Activated naive CD4-positive, alpha-beta T cell (primary cell): Measurements from ENCODE around the gene TPSAB1.
"Not testable (repeated sequence)": the region's sequence is repeated elsewhere in the genome, so short reads cannot be mapped to it uniquely, and the experiment has no call there.

Experiments used
- DNase-seq, 4 experiments: peaks; one replicate each; lab custom pipeline; 2025; lab: John Stamatoyannopoulos, UW

TPSAB1 gene

DNA sequence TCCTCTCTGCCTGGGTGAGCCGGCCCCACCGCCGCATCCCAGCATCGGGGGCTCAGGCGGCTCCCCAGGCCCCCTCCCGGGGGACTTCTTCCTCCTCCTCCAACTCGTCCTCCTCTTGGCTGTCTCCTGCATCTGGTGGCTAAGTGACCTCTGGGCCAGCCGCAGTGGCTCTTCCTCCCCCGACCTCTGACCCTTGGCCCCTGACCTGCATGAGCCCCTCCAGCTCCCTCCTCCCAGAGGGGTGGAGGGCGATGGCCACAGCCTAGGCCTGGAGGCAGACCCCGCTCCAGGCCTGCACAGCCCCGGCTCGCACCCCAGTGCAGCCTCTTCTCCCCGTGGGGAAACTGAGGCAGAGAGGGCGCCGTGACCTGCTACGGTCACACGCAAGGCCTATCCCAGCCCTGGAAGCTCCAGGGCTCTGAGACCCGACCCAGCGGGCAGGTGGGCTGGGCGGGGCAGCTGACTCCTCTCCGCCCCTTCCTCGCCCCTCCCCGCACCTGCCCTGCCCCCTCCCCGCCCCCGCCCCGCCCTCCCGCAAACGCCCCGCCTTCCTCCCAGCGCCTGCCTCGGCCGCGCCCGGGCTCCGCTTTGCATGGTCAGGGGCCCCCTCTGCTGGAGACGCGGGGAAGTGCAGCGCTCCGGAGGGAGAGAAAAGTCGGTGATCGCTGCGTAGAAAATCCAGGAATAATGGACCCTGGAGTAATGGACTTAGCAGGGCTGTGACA is 8.7 kb downstream of the TPSAB1 start:
- DNase-seq, result not testable (repeated sequence)

GRCh38 chr16:1253701-1254364 is 13.3 kb downstream of the TPSAB1 start:
- not testable (repeated sequence) for DNase-seq

DNA sequence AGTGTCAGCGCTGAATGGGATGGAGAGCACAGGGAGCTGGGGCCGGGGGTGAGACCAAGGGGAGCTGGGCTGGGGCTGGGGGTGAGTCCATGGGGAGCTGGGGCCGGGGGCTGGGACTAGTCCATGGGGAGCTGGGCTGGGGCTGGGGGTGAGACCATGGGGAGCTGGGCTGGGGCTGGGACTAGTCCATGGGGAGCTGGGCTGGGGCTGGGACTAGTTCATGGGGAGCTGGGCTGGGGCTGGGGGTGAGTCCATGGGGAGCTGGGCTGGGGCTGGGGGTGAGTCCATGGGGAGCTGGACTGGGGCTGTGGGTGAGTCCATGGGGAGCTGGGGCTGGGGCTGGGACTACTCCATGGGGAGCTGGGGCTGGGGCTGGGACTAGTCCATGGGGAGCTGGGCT is 14.3 kb downstream of the TPSAB1 start:
- DNase-seq, result not testable (repeated sequence)

DNA sequence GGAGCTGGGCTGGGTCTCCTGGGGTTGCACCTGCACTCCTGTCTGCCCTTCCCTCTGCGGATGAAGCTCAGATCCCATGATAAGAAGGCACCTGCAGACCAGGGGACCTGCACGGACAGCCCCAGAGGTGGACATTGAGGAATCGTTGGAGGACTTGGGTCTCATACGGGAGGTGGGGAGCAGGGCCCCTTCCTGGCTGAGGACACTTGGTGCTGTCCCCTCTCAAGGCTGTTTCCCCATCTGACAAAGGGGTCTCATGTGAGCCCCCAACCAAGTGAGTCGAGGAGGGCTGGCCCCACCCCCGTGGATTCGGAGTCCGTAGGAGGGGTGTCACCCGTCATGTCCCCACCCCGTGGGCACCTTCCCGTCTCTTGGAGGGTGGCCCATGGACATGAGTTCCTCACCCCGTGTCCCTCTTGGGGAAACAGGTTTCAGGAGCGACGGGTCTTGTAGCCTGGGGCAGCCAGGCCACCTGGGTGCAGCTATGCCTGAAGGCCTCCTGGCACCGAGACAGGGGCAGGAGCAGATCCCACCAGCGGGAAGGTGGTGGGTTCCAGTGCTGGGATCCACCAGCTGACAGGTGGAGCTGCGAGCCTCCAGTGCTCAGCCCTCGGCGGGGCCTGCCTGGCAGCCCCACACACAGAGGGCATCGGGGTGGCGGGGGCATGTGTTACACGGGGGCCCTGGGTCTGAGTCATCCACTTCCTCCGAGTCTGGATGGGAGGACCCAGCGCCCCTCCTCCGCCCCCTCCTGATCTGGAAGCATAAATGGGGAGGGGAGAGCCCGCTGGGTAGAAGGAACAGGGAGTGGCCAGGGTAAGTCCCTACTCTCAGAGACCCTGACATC is 15.0 kb downstream of the TPSAB1 start, which contains the start of gene TPSD1:
Gene TPSD1, plus strand, starts transcription at position 794 of the 847 bp plus-strand sequence. CDS start 212 bp downstream, outside the sequence.
- DNase-seq, result not testable (repeated sequence)

DNA sequence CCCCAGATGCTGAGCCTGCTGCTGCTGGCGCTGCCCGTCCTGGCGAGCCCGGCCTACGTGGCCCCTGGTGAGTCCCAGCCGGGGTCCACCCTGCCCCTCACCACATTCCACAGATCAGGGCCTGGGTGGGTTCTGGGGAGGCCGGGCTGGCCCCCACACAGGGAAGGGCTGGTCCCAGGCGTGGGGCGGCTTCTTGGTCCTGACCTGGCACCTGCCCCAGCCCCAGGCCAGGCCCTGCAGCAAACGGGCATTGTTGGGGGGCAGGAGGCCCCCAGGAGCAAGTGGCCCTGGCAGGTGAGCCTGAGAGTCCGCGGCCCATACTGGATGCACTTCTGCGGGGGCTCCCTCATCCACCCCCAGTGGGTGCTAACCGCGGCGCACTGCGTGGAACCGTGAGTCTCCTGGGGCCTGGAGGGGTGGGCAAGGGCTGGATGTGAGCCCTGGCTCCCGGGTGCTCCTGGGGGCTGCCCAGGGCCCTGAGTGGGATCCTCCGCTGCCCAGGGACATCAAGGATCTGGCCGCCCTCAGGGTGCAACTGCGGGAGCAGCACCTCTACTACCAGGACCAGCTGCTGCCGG is 15.9 kb downstream of the TPSAB1 start:
- DNase-seq, result not testable (repeated sequence)

DNA sequence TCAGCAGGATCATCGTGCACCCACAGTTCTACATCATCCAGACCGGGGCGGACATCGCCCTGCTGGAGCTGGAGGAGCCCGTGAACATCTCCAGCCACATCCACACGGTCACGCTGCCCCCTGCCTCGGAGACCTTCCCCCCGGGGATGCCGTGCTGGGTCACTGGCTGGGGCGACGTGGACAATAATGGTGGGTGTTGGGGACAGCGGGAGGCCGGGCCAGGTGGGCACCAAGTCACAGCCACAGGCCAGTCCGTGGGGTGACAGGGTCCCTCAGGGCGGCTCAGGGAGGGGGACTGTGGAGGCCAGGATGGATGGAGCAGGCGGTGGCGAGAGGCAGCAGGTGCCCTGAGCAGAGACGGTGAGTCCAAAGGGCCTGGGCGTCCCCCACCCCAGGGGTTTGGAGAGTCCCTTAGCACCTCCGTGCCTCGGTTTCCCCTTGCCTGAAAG is 16.4 kb downstream of the TPSAB1 start:
- DNase-seq, result no peak

- no peak for DNase-seq
Measured at GRCh38 chr16:1257561-1258224, 17.2 kb downstream of the TPSAB1 start.

DNA sequence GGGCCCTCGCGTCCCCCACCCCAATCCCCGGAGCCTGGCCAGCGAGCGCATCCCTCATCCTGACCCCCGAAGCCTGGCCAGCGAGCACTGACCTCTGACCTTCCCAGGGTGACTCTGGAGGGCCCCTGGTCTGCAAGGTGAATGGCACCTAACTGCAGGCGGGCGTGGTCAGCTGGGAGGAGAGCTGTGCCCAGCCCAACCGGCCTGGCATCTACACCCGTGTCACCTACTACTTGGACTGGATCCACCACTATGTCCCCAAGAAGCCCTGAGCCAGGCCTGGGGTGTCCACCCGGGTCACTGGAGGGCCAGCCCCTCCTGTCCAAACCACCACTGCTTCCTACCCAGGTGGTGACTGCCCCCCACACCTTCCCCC is 17.7 kb downstream of the TPSAB1 start:
- DNase-seq, result no peak

DNA sequence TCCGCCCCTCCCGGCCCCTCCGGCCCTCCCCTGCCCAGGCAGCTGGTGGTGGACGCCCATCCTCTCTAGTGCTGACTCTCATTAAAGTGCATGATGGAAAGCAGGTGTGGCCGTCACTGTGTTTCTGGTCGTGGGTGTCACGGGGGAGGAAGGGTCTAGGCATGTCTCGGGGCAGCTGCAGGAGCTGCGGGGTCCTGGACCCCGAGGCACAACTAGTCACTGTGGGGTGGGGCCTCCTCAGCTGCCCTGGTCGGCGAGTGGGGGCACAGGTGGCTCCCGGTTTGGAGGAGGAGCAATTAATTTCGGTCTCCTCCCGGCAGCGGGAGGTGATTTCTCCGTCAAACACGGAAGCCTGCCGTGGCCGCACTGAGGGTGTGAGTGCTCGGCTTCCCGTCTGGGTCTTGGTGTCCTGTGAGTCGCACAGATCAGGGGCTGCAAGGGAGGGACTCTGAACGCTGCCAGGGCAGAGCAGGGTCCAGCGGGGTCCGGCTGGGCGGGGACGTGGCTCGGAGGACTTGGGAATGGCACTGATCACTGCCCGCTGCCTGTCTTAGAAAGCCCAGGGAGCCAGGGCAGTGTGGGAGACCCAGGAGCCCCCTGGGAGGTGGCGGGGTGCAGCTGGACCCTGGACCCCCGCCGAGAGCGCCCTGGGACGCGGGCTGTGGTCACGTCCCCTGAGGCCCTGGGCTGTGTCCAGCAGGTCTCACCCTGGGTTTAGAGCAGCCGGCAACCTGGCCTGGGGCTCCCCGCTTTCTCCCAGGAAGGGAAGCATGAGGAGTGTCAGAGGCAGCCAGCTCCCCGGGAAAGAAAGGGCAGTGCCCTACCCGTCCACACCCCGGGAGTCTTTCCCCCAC is 18.6 kb downstream of the TPSAB1 start:
- DNase-seq, result no peak

- no peak for DNase-seq
Measured at GRCh38 chr16:1259760-1260068, 19.2 kb downstream of the TPSAB1 start.

DNA sequence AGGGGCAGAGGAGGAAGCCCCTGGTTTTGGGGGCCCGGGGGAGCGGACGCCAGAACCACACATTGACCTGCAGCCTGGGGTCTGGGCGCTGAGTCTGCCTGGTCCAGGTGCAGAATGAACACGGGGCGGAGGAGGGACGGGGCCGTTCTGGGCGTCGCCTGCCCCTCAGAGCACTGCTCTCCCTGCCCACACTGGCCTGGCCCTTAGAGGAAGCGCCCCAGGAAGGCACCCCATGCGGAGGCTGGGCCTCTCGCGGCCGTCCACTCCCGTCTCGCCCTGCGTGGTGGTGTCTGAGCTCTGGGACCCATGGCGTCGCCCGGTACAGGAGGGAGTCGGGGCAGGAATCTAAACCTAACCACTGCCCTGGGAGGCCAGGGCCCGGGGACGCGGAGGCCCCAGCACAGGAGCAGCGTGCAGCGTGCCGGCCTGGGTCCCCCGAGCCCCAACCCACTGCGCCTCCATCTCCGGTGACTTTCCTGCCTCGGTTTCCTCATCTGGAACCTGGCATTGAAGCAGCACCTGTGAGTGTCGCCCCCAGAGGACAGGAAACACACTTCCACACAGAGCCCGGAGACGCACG is 19.7 kb downstream of the TPSAB1 start:
- no peak for DNase-seq

DNA sequence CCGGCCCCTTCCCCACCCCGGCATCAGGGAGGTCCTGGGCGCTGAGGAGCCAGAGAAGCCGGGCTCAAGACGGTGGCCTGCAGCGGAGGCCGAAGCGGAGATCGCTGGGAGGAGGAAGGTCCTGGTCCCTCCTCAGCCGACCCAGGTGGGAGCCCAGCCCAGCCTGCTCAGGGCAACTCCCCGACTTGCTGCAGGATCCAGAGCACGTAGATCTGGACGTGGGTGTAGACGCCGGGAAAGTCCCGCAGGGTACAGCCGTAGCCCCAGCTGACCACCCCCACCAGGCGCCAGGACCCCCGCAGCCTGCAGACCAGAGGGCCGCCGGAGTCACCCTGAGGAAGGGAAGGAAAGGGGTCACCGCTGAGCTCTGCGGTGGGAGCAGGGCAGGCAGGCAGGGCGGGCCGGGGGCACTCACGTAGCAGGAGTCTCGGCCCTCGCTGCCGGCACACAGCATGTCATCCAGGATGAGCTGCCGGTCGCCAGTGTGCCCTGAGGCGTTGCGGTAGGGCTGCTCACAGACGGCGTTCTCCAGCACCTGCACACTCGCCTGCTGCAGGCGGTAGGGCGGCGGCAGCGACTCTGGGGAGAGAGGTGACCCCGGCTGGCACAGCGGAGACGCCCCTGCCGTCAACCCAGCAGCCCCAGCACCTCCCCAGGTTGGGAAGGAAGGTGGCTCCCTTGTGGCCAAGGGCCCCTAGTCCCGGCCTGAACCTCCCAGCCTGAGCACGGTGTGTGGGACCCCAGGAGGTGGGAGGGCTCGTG is 20.8 kb downstream of the TPSAB1 start:
- no peak for DNase-seq

DNA sequence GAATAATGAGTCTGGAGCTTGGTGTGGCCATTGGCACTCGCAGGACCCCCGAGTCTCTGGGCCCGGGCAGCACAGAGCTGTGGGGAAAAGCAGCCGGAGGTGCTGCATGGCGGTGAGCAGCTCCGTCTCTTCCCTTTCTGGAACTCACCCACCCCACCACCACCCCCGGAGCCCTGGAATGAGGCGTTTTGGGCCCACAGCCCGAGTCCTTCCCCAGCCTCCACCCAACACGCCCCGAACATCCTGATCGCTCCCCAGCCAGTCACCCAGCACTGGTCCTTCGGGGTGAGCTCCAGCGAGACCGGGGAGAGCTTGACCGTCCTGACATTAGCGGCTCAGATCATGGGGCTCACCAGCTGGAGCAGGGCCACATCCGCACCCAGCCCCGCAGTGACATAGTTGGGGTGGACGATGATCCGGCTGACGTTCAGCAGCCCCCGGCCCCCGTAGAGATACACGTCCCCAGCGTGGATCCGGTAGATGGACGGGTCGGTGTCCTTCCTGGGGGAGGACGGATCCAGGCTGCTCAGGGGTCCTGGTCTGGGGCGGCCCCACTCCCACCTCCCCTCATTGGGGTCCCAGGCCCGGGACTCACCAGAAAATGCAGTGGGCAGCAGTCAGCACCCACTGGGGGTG is 21.8 kb downstream of the TPSAB1 start:
- DNase-seq, result no peak

DNA sequence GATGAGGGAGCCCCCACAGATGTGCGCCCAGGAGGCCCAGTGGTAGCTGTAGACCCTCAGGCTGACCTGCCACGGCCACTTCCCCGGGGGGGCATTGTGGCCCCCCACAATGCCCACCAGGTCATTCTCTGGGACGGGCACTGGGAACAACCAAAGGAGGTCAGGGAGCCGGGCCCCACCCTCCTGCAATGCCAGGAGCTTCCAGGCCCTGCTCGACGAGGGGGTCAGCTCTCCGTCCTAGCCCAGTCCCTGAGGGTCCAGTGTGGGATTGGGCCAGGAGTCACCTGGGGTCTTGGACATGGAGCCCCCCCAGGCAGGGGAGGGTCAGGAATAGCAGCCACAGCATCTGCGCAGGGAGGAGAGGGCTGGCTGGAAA is 22.3 kb downstream of the TPSAB1 start:
- DNase-seq, result no peak

- no peak for DNase-seq
Measured at GRCh38 chr16:1263591-1264344, 23.3 kb downstream of the TPSAB1 start.

DNA sequence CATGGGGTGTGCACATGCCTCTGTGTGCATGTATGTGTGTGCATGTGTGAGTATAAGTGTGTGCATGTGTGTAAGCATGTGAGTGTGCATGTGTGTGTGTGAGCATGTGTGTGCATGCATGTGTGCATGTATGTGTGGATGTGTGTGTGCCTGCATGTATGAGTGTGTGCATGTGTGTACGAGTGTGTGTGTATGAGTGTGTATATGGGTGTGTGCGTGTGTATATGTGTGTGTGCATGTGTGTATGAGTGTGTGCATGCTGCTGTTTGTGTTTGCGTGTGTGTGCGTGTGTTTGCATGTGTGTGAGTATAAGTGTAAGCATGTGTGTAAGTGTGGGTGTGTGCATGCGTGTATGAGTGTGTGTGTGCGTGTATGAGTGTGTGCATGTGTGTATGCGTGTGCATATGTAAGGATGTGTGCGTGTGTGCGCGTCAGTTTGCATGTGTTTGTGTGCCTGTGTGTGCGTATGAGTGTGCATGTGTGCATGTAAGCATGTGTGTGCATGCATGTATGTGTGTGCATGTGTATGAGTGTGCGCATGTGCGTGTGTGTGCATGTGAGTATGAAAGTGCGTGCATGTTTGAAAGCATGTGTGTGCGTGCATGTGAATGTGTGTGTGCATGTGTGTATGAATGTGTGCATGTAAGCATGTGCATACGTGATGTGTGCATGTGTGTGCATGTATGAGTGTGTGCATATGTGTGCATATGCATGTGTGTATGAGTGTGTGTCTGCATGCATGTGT is 24.0 kb downstream of the TPSAB1 start:
- DNase-seq, result no peak

DNA sequence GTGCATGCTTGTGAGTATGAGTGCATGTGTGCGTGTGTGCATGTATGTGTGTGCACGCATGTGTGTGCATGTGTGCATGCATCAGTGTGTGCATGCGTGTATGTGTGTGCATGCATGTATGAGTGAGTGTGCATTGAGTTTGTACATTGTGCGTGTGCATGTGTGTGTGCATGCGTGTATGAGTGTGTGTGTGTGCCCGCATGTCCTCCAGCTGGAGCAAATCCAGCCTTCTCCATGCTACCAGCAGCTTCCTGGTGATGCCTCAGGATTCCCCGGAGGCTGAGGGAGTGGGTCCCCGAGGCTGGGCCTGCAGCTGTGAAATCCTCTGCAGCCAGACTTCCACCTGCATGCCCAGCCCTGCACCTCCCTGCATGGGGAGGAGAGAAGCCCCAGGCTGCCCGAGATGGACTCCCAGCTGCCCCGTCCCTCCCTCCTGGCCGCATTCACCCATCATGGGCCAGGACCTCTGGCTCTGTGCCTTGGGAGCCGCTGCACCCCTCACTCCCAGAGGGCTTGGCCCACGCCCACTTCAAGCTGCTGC is 24.7 kb downstream of the TPSAB1 start:
- no peak for DNase-seq

DNA sequence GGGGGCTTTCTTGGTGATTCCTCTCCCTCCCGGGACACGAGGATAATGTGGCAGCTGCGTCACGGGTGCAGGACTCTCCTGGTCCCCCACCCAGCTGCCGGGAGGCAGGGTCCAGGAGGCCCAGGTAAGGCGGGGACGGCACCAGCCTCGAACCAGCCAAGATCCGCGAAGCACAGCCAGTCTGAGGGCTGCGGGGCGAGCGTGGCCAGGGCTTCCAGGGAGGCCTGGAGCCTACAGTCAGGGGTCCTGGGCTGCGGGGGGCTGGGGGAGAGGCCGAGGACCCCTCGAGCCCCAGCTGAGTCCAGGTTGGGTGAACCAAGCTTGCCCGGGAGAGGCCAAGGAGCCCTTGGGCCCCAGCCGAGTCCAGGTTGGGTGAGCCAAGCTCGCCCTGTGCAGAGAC is 25.3 kb downstream of the TPSAB1 start:
- no peak for DNase-seq
